Stimulated activated CD4-positive, alpha-beta T cell treated with anti-CD3 and anti-CD28 coated beads, TNF-alpha, amount 100 ng/mL, for 48 hours (primary cell): Measurements from ENCODE around the gene SLC6A4.
"Not testable (repeated sequence)": the region's sequence is repeated elsewhere in the genome, so short reads cannot be mapped to it uniquely, and the experiment has no call there.

Source experiments
- DNase-seq, 3 donors: peaks; one replicate each; pipeline ENCODE4 v3.0.0-alpha.2; 2020; ENCODE audit warnings: low read depth in 3 of 3

The SLC6A4 gene

GRCh38 chr17:30219833-30220232 is 15.7 kb downstream of the SLC6A4 start:
- DNase-seq = no peak

DNA sequence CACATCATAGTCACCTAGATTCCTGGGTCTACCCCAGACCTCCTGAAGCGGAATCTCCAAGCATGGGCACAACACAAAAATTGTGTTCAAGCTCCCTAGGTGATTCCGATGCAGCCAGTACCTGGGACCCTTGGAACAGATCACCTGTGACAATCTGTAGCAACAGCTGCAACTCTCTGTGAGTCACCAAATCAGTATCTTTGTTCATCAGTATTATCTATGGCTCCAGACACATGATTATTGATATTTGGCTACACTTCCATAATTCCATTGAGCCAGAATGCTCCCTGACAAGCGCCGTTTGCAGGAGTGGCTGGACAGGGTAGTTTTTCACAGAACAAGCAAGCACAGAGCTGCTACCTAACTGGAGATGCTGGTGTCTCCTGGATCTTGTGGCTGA is 16.2 kb downstream of the SLC6A4 start:
- DNase-seq = no peak

GRCh38 chr17:30218799-30219198 is 16.7 kb downstream of the SLC6A4 start:
- DNase-seq = no peak

DNA sequence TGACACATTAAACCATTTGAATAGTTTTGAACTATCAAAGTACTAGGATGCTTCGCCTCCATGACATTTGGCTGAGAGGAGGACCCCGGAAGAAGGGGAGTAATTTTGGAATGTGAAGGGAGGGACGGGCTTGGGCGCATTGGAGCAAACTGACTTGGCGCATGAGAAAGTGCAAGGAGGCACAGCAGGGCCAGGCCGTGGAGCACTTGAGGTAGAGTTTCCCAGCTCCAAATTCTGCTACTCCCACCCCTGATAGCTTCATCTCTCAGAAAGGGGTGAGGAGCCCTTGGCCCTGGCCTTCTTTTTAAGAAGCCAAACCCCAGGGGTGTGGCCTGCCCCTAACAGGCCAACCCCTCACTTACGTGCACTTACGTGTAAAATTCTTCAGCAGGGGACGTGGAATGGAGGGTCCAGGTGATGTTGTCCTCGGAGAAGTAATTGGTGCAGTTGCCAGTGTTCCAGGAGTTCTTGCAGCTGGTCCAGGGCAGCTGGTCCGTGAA is 17.7 kb downstream of the SLC6A4 start:
- DNase-seq = no peak

DNA sequence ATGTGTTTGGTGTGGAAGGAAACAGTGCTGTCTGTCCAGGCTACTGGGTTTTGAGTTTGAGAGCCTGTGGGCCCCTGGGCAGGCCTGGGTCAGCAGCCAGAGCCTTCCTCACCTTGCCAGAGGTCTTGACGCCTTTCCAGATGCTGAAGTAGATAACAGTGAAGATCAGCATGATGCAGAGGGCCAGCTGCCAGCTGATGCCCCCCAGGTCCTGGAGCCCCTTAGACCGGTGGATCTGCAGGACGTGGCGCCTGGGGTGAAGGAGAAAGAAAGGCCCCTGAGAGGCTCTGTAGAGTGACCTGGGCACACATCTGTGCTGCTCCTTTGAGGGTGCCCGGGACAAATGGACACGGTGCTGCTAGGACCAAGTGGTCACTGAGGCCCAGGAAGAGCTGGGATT is 18.4 kb downstream of the SLC6A4 start:
- no peak for DNase-seq

GRCh38 chr17:30212750-30213149 is 22.7 kb downstream of the SLC6A4 start:
- no peak for DNase-seq

- DNase-seq = no peak
These were observed 24.1 kb downstream of the SLC6A4 start for GRCh38 chr17:30211371-30211770.

DNA sequence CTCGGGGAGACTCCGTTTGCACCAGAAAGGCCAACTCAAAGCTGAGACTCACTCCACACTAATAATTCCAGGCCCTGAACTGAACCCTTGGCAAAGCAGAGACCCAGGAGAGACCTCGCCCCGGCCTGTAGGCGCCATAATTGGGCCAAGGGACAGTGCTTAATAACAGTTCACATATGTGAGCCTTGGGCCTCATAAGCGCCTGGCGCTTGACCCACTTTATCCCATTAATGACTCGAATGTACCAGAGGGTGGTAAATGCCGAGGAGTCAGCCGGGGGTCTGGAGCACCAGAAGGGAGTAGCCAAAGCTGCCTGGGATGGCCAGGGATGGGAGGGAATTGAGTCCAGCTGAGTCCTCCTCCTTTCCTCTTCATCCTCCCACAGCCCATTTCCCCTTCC is 24.6 kb downstream of the SLC6A4 start:
- no peak for DNase-seq

- DNase-seq = no peak
These were observed 25.1 kb downstream of the SLC6A4 start for GRCh38 chr17:30210366-30210765.

GRCh38 chr17:30209930-30210329 is 25.6 kb downstream of the SLC6A4 start:
- no peak for DNase-seq

- DNase-seq = no peak
These were observed 27.3 kb downstream of the SLC6A4 start for GRCh38 chr17:30208214-30208613.

GRCh38 chr17:30207655-30208054 is 27.8 kb downstream of the SLC6A4 start:
- no peak for DNase-seq

- DNase-seq = no peak
These were observed 32.0 kb downstream of the SLC6A4 start for GRCh38 chr17:30203471-30203981.

DNA sequence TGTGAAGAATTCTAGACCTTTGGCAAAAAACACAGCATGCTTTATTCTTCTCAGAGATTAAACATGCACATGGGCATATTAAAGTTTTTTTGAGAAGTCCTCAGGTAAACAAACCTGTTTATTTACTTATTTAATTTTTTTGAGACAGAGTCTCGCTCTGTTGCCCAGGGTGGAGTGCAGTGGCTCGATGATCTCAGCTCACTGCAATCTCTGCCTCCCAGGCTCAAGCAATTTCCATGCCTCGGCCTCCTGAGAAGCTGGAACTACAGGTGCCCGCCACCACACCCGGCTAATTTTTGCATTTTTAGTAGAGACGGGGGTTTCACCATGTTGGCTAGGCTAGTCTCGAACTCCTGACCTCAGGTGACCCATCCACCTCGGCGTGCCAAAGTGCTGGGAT is 34.8 kb downstream of the SLC6A4 start:
- not testable (repeated sequence) for DNase-seq

DNA sequence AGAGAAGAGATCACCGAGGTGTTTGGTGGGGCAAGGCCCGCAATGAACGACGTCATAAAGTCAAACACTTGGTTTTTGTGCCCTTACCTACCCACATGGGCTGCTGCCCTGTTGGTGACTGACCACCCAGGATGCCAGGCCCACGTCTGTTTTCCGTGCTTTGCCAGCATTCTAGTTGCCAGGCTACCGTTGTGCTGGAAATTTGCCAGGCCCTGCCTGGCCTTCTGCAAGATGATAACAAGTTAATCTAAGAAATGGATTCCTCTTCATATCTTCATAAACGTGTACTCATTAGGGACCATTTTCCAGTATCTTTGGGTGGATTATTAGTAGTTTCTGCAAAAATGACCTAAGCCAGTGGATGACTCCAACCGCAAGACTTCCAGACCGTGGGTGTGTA is 35.4 kb downstream of the SLC6A4 start:
- no peak for DNase-seq

GRCh38 chr17:30199600-30199999 is 35.9 kb downstream of the SLC6A4 start:
- no peak for DNase-seq

DNA sequence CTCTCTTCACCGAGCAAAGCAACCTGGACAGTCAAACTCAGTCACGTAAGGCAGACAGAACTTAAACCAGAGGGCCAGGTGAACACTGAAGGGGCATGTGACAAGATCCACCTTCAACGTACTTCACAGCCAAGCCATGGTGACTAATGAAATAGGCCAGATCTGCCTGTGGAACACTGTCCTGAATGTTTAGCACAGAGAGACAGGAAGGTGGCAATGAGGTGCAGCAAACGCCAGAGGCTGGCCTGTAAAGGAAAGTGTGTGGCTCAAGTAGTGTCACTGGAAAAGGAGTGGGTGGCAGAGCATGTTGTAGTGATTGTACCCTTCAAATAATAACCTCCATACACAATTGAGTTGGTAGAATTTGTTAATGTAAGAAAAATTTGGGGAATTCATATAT is 38.1 kb downstream of the SLC6A4 start:
- no peak for DNase-seq

DNA sequence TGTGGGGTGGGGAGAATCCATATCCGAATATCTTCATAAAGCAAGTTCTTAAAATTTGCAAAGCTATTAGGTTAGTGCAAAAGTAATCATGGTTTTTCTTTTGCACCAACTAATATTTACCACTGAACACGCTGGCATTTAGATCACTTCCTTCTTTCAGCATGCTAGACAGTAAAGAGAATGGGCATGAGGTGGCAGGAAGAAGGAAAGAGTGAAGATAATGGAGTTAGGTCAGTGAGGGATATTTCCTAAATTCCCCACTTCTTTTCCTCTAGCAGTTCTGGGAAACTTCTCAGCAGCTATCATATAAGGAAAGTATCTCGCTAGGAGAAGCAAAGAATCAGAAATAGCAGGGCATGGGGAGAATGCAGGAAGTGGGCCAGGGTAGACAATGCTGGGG is 39.0 kb downstream of the SLC6A4 start:
- DNase-seq = no peak

DNA sequence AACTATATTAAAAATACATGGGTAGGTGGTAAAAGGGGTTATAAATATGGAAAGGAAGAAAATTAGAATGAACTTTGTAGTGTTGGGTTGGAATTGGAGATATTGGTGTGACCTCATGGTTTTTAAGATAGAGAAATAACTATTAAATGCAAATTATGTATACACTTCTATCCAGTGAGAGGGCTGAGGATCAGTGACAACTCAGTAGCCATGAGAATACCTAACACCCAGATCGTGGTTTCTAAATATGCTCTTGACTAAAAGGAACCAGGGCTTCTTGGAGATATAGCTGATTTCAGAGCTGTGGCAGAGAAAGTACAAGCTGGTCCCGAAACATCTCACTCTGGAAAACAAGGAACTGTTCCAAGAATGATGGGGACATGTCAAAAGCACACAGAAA is 44.4 kb downstream of the SLC6A4 start:
- DNase-seq = no peak

DNA sequence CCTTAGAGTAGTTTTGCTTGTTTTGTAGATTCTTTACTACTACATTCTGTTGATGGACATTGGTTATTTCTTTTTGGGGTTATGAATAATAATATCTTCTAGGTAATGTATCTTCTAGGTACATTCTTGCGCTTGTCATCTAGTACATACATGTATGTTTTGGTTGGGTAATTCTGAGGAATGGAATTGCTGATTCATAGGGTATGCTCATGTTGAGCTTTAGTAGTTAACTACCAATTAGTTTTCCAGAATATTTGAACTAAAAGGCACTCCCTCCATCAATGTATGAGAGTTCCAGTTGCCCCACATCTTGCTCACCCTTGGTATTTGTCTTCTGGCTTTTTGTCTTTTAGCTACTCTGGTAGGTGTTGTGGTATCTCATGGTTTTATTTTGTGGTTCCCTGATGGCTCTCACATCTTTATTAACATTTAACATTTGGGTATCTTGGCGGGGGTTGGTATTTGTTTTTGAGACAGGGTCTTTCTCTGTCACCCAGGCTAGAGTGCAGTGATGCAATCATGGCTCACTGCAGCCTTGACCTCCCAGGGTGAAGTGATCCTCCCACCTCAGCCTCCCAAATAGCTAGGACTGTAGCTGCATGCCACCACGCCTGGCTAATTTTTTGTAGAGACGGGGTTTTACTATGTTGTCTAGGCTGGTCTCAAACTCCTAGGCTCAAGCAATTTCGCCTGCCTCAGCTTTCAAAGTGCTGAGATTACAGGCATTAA is 47.1 kb downstream of the SLC6A4 start:
- DNase-seq = no peak

- DNase-seq = no peak
These were observed 47.9 kb downstream of the SLC6A4 start for GRCh38 chr17:30187573-30187972.

GRCh38 chr17:30186761-30187160 is 48.7 kb downstream of the SLC6A4 start:
- no peak for DNase-seq

DNA sequence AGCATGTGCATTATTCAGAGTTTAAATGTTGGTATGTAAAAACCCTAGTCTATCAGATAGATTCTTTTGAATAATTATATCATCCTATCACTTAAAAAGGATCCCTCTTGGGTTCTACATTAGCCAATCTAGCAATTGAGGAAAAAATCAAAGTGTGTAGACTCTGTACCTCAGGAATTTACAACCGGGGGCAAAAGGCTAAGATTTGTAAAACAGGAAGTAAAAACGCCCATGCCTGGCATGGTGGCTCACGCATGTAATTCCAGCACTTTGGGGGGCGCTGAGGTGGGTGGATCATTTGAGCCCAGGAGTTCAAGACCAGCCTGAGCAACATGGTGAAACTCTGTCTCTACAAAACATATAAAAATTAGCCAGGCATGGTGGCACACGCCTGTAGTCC is 58.6 kb downstream of the SLC6A4 start:
- no peak for DNase-seq

GRCh38 chr17:30174556-30174955 is 60.9 kb downstream of the SLC6A4 start:
- no peak for DNase-seq
